ENCODE data around the gene ADAM19.

Gene ADAM19

GRCh38 chr5:157563929-157564716 is 11.5 kb downstream of the ADAM19 start:
- Histone ChIP-seq H3K36me3 (ENCODE audit: control insufficient read depth, insufficient read depth, low read length) (peaks cover 13% of the 10 kb centered on the region), H3K4me3 (replicated peaks; ENCODE audit: low read depth, low read length) (no peak overlapping the region), H3K27me3 (replicated peaks; ENCODE audit: control insufficient read depth, insufficient read depth, low read length) (no peaks in the 10 kb centered on the region)
- DNase-seq (ENCODE audit: extremely low read depth, insufficient read length), result no peak
- no peak for TF ChIP-seq CTCF (IDR thresholded peaks at IDR 0.05; ENCODE audit: insufficient read depth, low read length, poor library complexity, severe bottlenecking)

- DNase-seq (ENCODE audit: extremely low read depth, insufficient read length), result no peak
- peaks cover 13% of the 10 kb centered on the region for H3K36me3 ChIP-seq (ENCODE audit: control insufficient read depth, insufficient read depth, low read length)
- TF ChIP-seq CTCF (IDR thresholded peaks at IDR 0.05; ENCODE audit: insufficient read depth, low read length, poor library complexity, severe bottlenecking), result no peak
Observed at GRCh38 chr5:157563373-157563928, 12.1 kb downstream of the ADAM19 start.

GRCh38 chr5:157562111-157562581 is 13.4 kb downstream of the ADAM19 start:
- no peak for TF ChIP-seq CTCF (IDR thresholded peaks at IDR 0.05; ENCODE audit: insufficient read depth, low read length, poor library complexity, severe bottlenecking)
- Histone ChIP-seq H3K27me3 (replicated peaks; ENCODE audit: control insufficient read depth, insufficient read depth, low read length) (no peaks in the 10 kb centered on the region), H3K4me3 (replicated peaks; ENCODE audit: low read depth, low read length) (no peak overlapping the region), H3K36me3 (ENCODE audit: control insufficient read depth, insufficient read depth, low read length) (peaks cover 13% of the 10 kb centered on the region)
- no peak for DNase-seq (ENCODE audit: extremely low read depth, insufficient read length)

More at GRCh38 chr5:157563373-157563928, 12.1 kb downstream of the ADAM19 start:
- H3K4me3 ChIP-seq (replicated peaks; ENCODE audit: low read depth, low read length), result no peak overlapping the region
- H3K27me3 ChIP-seq (replicated peaks; ENCODE audit: control insufficient read depth, insufficient read depth, low read length), result no peaks in the 10 kb centered on the region

- Histone ChIP-seq H3K4me3 (replicated peaks; ENCODE audit: low read depth, low read length) (no peak overlapping the region), H3K36me3 (ENCODE audit: control insufficient read depth, insufficient read depth, low read length) (peaks cover 13% of the 10 kb centered on the region), H3K27me3 (replicated peaks; ENCODE audit: control insufficient read depth, insufficient read depth, low read length) (no peaks in the 10 kb centered on the region)
- no peak for DNase-seq (ENCODE audit: extremely low read depth, insufficient read length)
- TF ChIP-seq CTCF (IDR thresholded peaks at IDR 0.05; ENCODE audit: insufficient read depth, low read length, poor library complexity, severe bottlenecking), result no peak
Observed at GRCh38 chr5:157561110-157561509, 14.5 kb downstream of the ADAM19 start.

- TF ChIP-seq CTCF (IDR thresholded peaks at IDR 0.05; ENCODE audit: insufficient read depth, low read length, poor library complexity, severe bottlenecking), result no peak
- H3K36me3 ChIP-seq (ENCODE audit: control insufficient read depth, insufficient read depth, low read length), result peaks cover 13% of the 10 kb centered on the region
- no peaks in the 10 kb centered on the region for H3K27me3 ChIP-seq (replicated peaks; ENCODE audit: control insufficient read depth, insufficient read depth, low read length)
- no peak for DNase-seq (ENCODE audit: extremely low read depth, insufficient read length)
- H3K4me3 ChIP-seq (replicated peaks; ENCODE audit: low read depth, low read length), result no peak overlapping the region
Observed at GRCh38 chr5:157559301-157559700, 16.3 kb downstream of the ADAM19 start.
